ENCODE measurements around the gene MPZ. TPM values are rescaled to one million over a fixed set of nuclear protein-coding genes. Genes with fewer than 3 reads are reported as not detected.
"Not testable (repeated sequence)": the region's sequence is repeated elsewhere in the genome, so short reads cannot be mapped to it uniquely, and the experiment has no call there.

Gene MPZ
- total and polyA plus RNA-seq, 8 donors = 1.3 to 15.1 (median 2.3) TPM; not detected in 3

GRCh38 chr1:161258439-161259344 is 51.1 kb downstream of the MPZ start, which contains the start of gene PCP4L1:
Gene PCP4L1 (plus strand): TSS chr1:161258745. CDS start chr1:161258975, 230 bp downstream.
- peak within 1 kb of the TSS; percentile 51 to 58 (median 53) for H3K4me3 ChIP-seq
- H3K4me1 ChIP-seq = peaks cover 8 to 21% (median 12%) of the 10 kb centered on the region in 4 donors
- H3K27ac ChIP-seq = peak within 1 kb of the TSS in 1 of 5 donors; percentile 55
- intact Hi-C loops (cut with DNase I; ENCODE audit: low total_unique reads) = no loop called here
- WGBS, 5 donors = 1 to 12% (median 3%) methylated on average over 11 to 62 of the region's 62 CpGs
- peaks cover 0 to 58% (median 29%) of the 10 kb centered on the region in 3 donors for H3K27me3 ChIP-seq
- peaks cover 0 to 13% (median 11%) of the 10 kb centered on the region in 4 donors for H3K9me3 ChIP-seq
- no peak for TF ChIP-seq POLR2A (IDR thresholded peaks at IDR 0.05)
- TF ChIP-seq EP300 (IDR thresholded peaks at IDR 0.05) = no peak
- no peak for TF ChIP-seq CTCF (IDR thresholded peaks at IDR 0.05)
- no peak for TF ChIP-seq POLR2AphosphoS5 (IDR thresholded peaks at IDR 0.05)
- peak; percentile 65 to 88 for DNase-seq
- H3K36me3 ChIP-seq = no peaks in the 10 kb centered on the region

- Histone ChIP-seq H3K9me3 (peaks cover 0 to 13% (median 11%) of the 10 kb centered on the region in 4 donors), H3K27me3 (peaks cover 0 to 58% (median 29%) of the 10 kb centered on the region in 3 donors), H3K4me1 (peaks cover 8 to 21% (median 12%) of the 10 kb centered on the region in 4 donors)
- WGBS, 5 donors = 90 to 96% (median 95%) methylated on average over 5 of the region's 5 CpGs
- intact Hi-C loops (cut with DNase I; ENCODE audit: low total_unique reads); H3K27ac ChIP-seq; H3K36me3 ChIP-seq; H3K4me3 ChIP-seq: not testable (repeated sequence)
- peak in 1 of 2 donors; percentile 12 for DNase-seq
These were observed 52.7 kb downstream of the MPZ start for GRCh38 chr1:161257109-161257508.

- Histone ChIP-seq H3K4me1 (peaks cover 8 to 17% (median 12%) of the 10 kb centered on the region in 4 donors), H3K27me3 (peaks cover 0 to 51% (median 29%) of the 10 kb centered on the region in 3 donors), H3K9me3 (peaks cover 0 to 13% (median 11%) of the 10 kb centered on the region in 4 donors)
- WGBS, 5 donors = 63 to 85% (median 80%) methylated on average over 4 of the region's 4 CpGs
- H3K27ac ChIP-seq; DNase-seq; H3K36me3 ChIP-seq; H3K4me3 ChIP-seq; intact Hi-C loops (cut with DNase I; ENCODE audit: low total_unique reads): not testable (repeated sequence)
These were observed 53.7 kb downstream of the MPZ start for GRCh38 chr1:161255955-161256520.

- H3K36me3 ChIP-seq; H3K27ac ChIP-seq; H3K4me3 ChIP-seq; DNase-seq; intact Hi-C loops (cut with DNase I; ENCODE audit: low total_unique reads): not testable (repeated sequence)
- Histone ChIP-seq H3K9me3 (peaks cover 0 to 13% (median 11%) of the 10 kb centered on the region in 4 donors), H3K4me1 (peaks cover 8 to 14% (median 11%) of the 10 kb centered on the region in 4 donors), H3K27me3 (peaks cover 0 to 44% (median 25%) of the 10 kb centered on the region in 3 donors)
- 76 to 87% (median 81%) methylated on average over 5 of the region's 5 CpGs for WGBS, 5 donors
These were observed 54.5 kb downstream of the MPZ start for GRCh38 chr1:161255302-161255701.

Other genes starting within 250 kb of the MPZ start
- 10 to 100 TPM in 3 of 5 donors, 1 to 10 TPM in 2; 2.6 to 28.6 (median 12.9) TPM for gene ARHGAP30, start 240.1 kb downstream of the MPZ start, total RNA-seq
- gene ARHGAP30, start 240.1 kb downstream of the MPZ start, polyA plus RNA-seq = 1 to 10 TPM; 2.8 to 5.5 (median 4.6) TPM
- 10 to 100 TPM in 2 of 5 donors, 1 to 10 TPM in 3; 2.0 to 20.3 (median 7.0) TPM for gene NECTIN4, start 220.4 kb downstream of the MPZ start, total RNA-seq
- gene NECTIN4, start 220.4 kb downstream of the MPZ start, polyA plus RNA-seq = 10 to 100 TPM in 1 of 3 donors, 1 to 10 TPM in 2; 1.7 to 14.2 (median 2.6) TPM
- 10 to 100 TPM in 1 of 5 donors, 1 to 10 TPM in 4; 1.3 to 41.4 (median 2.4) TPM for gene KLHDC9, start 211.6 kb downstream of the MPZ start, total RNA-seq
- gene KLHDC9, start 211.6 kb downstream of the MPZ start, polyA plus RNA-seq = 1 to 10 TPM; 4.7 to 6.3 (median 5.3) TPM
- 10 to 100 TPM in 3 of 5 donors, not detected in 2; 11.6 to 21.3 (median 19.3) TPM for gene PFDN2, start 191.9 kb downstream of the MPZ start, total RNA-seq
- gene PFDN2, start 191.9 kb downstream of the MPZ start, polyA plus RNA-seq = 100 to 1,000 TPM in 2 of 3 donors, 10 to 100 TPM in 1; 97.5 to 166 (median 122) TPM
- 10 to 100 TPM in 4 of 5 donors, 1 to 10 TPM in 1; 8.8 to 77.9 (median 20.9) TPM for gene NIT1, start 191.9 kb downstream of the MPZ start, total RNA-seq
- gene NIT1, start 191.9 kb downstream of the MPZ start, polyA plus RNA-seq = 10 to 100 TPM; 20.0 to 34.2 (median 27.3) TPM
- gene DEDD, start 177.3 kb downstream of the MPZ start, total RNA-seq = 10 to 100 TPM in 3 of 5 donors, 1 to 10 TPM in 2; 2.3 to 35.9 (median 14.3) TPM
- gene DEDD, start 177.3 kb downstream of the MPZ start, polyA plus RNA-seq = 10 to 100 TPM; 16.5 to 31.9 (median 18.6) TPM
- 10 to 100 TPM in 4 of 5 donors, not detected in 1; 21.9 to 95.1 (median 33.6) TPM for gene UFC1, start 156.0 kb downstream of the MPZ start, total RNA-seq
- 100 to 1,000 TPM; 163 to 206 (median 203) TPM for gene UFC1, start 156.0 kb downstream of the MPZ start, polyA plus RNA-seq
- gene USP21, start 150.5 kb downstream of the MPZ start, total RNA-seq = 10 to 100 TPM; 13.6 to 35.3 (median 22.9) TPM
- gene USP21, start 150.5 kb downstream of the MPZ start, polyA plus RNA-seq = 10 to 100 TPM; 16.2 to 23.2 (median 16.9) TPM
- 10 to 100 TPM in 4 of 5 donors, 1 to 10 TPM in 1; 9.5 to 52.7 (median 44.9) TPM for gene PPOX, start 143.5 kb downstream of the MPZ start, total RNA-seq
- 10 to 100 TPM; 16.8 to 32.0 (median 31.6) TPM for gene PPOX, start 143.5 kb downstream of the MPZ start, polyA plus RNA-seq
- 10 to 100 TPM; 12.2 to 25.8 (median 17.3) TPM for gene B4GALT3, start 132.5 kb downstream of the MPZ start, total RNA-seq
- gene B4GALT3, start 132.5 kb downstream of the MPZ start, polyA plus RNA-seq = 10 to 100 TPM; 17.5 to 21.7 (median 18.8) TPM
- gene ADAMTS4, start 110.9 kb downstream of the MPZ start, total RNA-seq = 10 to 100 TPM in 2 of 5 donors, 1 to 10 TPM in 2, under 1 TPM in 1; 0.89 to 20.6 (median 2.8) TPM
- 1 to 10 TPM; 1.1 to 4.2 (median 1.4) TPM for gene ADAMTS4, start 110.9 kb downstream of the MPZ start, polyA plus RNA-seq
- 100 to 1,000 TPM in 2 of 5 donors, 10 to 100 TPM in 2, 1 to 10 TPM in 1; 9.9 to 165 (median 85.7) TPM for gene NDUFS2, start 107.6 kb downstream of the MPZ start, total RNA-seq
- gene NDUFS2, start 107.6 kb downstream of the MPZ start, polyA plus RNA-seq = 10 to 100 TPM; 55.6 to 83.4 (median 81.9) TPM
- 10 to 100 TPM in 2 of 5 donors, 1 to 10 TPM in 2, not detected in 1; 1.4 to 27.0 (median 7.4) TPM for gene FCER1G, start 94.7 kb downstream of the MPZ start, total RNA-seq
- 100 to 1,000 TPM in 1 of 3 donors, 10 to 100 TPM in 2; 35.4 to 101 (median 50.6) TPM for gene FCER1G, start 94.7 kb downstream of the MPZ start, polyA plus RNA-seq
- gene APOA2, start 86.3 kb downstream of the MPZ start, total RNA-seq = 1 to 10 TPM in 1 of 5 donors, not detected in 4; 5.3 TPM
- not detected for gene APOA2, start 86.3 kb downstream of the MPZ start, polyA plus RNA-seq
- gene TOMM40L, start 83.9 kb downstream of the MPZ start, total RNA-seq = 1 to 10 TPM in 4 of 5 donors, under 1 TPM in 1; 0.58 to 7.3 (median 5.8) TPM
- 1 to 10 TPM; 7.9 to 9.9 (median 9.8) TPM for gene TOMM40L, start 83.9 kb downstream of the MPZ start, polyA plus RNA-seq
- under 1 TPM in 1 of 5 donors, not detected in 4; 0.55 TPM for gene NR1I3, start 71.8 kb downstream of the MPZ start, total RNA-seq
- not detected for gene NR1I3, start 71.8 kb downstream of the MPZ start, polyA plus RNA-seq
- gene PCP4L1, start 51.2 kb downstream of the MPZ start, total RNA-seq = 10 to 100 TPM in 2 of 5 donors, not detected in 3; 17.6 to 19.4 TPM
- 10 to 100 TPM in 1 of 3 donors, not detected in 2; 12.6 TPM for gene PCP4L1, start 51.2 kb downstream of the MPZ start, polyA plus RNA-seq
- 100 to 1,000 TPM in 2 of 5 donors, 10 to 100 TPM in 3; 28.3 to 109 (median 83.1) TPM for gene SDHC, start 4.4 kb upstream of the MPZ start, total RNA-seq
- gene SDHC, start 4.4 kb upstream of the MPZ start, polyA plus RNA-seq = 100 to 1,000 TPM in 2 of 3 donors, 10 to 100 TPM in 1; 70.1 to 165 (median 152) TPM
- not detected for gene CFAP126, start 57.9 kb upstream of the MPZ start, total RNA-seq
- not detected for gene CFAP126, start 57.9 kb upstream of the MPZ start, polyA plus RNA-seq
- gene FCGR2A, start 195.5 kb upstream of the MPZ start, total RNA-seq = 10 to 100 TPM in 3 of 5 donors, 1 to 10 TPM in 2; 2.0 to 91.0 (median 24.3) TPM
- 10 to 100 TPM in 2 of 3 donors, 1 to 10 TPM in 1; 4.5 to 26.6 (median 12.2) TPM for gene FCGR2A, start 195.5 kb upstream of the MPZ start, polyA plus RNA-seq
- under 1 TPM in 3 of 5 donors, not detected in 2; 0.45 to 0.73 (median 0.58) TPM for gene HSPA6, start 214.6 kb upstream of the MPZ start, total RNA-seq
- gene HSPA6, start 214.6 kb upstream of the MPZ start, polyA plus RNA-seq = 1 to 10 TPM in 1 of 3 donors, under 1 TPM in 2; 0.61 to 2.9 (median 0.98) TPM
- gene FCGR3A, start 239.8 kb upstream of the MPZ start, total RNA-seq = 10 to 100 TPM in 2 of 5 donors, 1 to 10 TPM in 2, not detected in 1; 2.2 to 13.5 (median 9.8) TPM
- gene FCGR3A, start 239.8 kb upstream of the MPZ start, polyA plus RNA-seq = 10 to 100 TPM in 1 of 3 donors, 1 to 10 TPM in 2; 2.8 to 18.0 (median 5.8) TPM

Measured in stomach (tissue), 9 donors.